Measurements from ENCODE around the gene ATXN1.

- TF ChIP-seq CTCF (conservative IDR thresholded peaks at IDR 0.05; ENCODE audit: low read length) (no peak), EZH2phosphoT487 (IDR thresholded peaks at IDR 0.05; ENCODE audit: borderline replicate concordance) (no peak)
Measured at GRCh38 chr6:16431106-16431505, 330.2 kb downstream of the ATXN1 start.

Measured in Loucy (cell line).